ENCODE measurements around the gene SDK1.

Gene SDK1

DNA sequence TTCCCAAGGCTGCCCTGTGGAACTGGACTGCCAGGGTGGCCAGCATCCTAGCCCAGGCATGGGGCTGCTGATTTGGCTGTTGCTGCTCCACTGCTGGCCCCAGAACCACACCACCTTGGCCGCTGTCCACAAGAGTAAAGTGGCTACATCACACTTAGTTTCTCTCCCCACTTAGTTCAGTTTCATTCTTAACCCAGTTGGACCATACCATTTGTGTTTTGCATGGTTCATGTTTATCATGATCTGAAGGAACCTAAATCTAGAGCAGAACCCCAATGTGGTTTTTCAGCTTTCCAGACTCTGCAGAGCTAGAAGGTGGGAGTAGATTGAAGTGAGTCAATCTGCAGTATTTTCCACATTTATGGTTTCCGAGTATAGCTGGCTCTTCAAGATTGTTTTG, 32.8 kb downstream of the SDK1 start:
- peak; percentile 19 for ATAC-seq

DNA sequence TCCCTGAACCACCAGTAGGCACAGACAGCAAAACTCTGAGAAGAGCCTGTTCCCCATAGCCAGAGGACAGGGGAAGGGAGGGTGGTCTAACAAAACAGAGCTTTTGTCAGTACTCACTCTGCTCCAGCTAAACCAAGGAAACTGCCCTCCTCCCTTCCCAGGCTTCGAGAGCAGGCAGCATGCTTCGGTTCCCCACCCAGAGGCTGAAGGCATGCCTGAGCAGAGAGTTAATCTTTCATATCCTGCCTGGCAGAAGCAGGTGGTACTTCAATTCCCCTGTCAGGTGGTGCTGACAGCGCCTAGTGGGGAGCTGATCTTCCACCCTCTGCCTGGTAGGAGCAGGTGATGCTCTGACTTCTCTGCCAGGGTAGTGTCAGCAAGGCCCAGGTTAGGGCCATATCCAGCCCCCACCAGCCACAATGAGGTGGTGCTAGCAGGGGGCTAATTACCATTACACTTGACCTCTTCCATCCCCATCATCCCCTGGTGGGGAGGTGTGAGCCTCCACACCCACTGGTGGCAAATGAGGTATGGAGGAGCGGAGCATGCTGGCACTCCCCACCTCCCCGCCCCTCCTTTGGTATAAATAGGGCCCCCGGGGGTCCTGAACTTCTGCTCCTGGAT, 35.1 kb downstream of the SDK1 start:
- ATAC-seq (no peak), DNase-seq (no peak)

More for the DNA sequence above, 32.8 kb downstream of the SDK1 start:
- no peak for DNase-seq

DNA sequence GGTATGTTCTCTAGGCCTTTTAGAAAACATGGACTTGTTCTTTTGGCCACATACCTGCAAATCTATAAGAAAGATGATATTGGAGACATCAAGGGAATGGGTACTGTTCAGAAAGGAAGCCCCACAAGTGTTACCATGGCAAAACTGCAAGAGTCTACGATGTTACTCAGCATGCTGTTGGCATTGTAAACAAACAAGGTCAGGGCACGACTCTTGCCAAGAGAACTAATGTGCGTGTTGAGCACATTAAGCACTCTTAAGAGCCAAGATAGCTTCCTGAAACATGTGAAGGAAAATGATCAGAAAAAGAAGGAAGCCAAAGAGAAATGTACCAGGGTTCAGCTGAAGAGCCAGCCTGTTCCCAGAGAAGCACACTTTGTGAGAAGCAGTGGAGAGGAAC, 37.1 kb downstream of the SDK1 start:
- ATAC-seq, result no peak
- no peak for DNase-seq

DNA sequence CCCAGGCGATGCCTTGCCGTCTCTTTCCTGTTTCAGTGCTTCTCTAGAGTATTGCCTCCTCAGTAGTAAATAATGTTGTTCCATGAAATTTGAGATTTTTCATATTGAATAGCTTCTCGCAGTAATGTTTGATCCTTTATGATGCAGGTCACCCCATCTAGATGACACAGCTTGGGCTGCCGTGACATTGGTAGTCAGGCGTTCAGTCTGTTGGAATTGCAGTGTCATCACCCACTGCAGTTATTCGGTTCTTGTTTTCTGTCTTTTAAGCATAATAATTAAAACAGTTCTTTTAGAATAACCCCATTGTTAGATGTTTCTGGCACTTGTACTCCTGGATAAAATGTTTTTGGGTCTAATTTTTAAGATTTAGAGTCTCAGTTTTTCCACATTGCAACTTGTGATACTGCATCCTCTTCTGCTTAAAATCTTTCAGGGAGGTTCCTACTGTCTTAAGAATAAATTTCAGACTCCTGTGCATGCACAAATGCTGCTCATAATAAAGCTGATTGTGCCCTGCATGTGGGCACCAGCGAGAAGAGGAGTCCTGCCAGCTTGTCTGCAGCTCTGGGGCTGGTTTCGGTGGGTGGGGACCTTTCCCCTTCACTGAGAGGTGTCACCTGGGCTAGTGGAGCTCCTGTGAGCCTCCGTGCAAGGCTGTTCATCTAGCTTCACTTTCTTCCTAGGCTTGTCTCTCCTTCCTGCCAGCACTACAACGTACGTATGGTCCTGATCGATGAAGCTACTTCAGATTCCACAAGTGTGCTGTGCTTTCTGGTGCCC, 44.8 kb downstream of the SDK1 start:
- DNase-seq, result no peak

DNA sequence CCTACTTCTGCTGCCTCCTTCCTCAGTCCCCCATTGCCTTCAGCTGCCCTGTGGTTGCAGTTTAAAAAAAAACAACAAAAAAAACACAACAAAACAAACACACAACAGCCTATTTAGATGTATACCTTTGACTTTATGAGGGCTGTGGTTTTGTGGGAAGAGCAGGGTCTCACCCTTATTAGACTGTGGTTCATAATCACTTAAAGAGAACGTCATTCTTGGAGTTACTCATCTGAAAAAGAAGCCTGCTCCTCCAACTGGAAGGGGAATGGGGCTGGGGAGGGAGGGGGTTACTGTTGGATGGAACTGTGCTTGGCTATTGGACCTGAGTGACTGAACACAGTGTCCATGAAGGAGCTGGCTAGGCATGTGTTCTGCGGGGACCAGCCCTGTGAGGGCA, 48.1 kb downstream of the SDK1 start:
- no peak for ATAC-seq
- no peak for DNase-seq

More for the DNA sequence above, 44.8 kb downstream of the SDK1 start:
- ATAC-seq, result no peak

DNA sequence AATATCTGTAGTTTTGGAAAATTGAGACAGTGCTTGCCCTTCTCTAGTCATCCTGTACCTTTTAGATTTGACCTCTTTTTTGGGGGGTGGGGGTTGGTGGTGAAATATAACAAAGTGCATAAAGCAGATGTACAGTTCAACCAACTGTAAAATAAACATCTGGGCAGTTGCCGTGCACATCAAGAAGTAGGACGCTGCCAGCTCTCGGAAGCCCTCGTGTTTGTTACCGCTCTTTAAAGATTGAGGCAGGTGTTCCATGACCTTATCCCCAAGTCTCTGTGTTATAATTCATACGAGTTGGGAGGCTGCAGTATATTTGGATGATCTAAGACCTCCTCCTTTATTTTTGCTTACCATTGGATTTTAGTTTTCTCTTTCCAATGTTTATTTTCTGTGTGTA, 55.1 kb downstream of the SDK1 start:
- ATAC-seq (no peak), DNase-seq (no peak)

DNA sequence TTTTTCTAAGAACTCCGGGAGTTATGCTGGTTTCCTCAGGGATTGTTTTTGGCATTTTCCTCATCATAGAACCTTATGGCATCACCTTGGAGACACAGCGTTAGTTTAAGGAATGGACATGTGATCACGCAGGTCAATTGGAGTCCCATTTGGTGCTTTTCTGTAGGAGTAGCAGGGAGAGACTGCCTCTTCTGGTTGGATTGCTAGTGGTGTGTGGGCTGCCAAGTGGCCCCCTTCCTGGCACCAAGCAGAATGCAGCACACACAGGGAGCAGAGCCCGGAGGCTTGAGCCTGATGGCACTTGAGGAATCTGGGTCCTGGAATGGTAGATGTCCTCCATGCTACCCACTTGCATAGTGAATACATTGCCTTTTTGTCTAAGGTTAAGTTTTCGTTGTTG, 57.9 kb downstream of the SDK1 start:
- DNase-seq (no peak), ATAC-seq (no peak)

DNA sequence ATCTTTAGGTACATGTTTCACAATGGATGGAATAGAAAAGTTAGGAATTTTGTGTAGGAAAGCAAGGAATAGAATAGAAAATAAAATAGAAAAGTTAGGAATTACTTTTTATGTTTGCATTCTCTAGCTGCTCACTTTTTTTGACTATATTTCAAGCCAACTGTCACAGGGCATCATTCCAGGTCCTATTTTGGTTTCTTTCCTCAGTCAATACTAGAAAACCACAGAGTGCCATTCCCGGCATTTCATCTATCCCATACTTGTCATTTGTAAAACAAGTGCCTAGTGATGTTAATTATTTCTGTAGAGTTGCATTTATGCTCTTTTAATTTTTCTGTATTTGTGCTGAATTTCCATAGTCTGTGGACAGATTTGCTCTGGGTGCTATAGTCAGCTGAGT, 66.2 kb downstream of the SDK1 start:
- no peak for ATAC-seq
- DNase-seq, result no peak

DNA sequence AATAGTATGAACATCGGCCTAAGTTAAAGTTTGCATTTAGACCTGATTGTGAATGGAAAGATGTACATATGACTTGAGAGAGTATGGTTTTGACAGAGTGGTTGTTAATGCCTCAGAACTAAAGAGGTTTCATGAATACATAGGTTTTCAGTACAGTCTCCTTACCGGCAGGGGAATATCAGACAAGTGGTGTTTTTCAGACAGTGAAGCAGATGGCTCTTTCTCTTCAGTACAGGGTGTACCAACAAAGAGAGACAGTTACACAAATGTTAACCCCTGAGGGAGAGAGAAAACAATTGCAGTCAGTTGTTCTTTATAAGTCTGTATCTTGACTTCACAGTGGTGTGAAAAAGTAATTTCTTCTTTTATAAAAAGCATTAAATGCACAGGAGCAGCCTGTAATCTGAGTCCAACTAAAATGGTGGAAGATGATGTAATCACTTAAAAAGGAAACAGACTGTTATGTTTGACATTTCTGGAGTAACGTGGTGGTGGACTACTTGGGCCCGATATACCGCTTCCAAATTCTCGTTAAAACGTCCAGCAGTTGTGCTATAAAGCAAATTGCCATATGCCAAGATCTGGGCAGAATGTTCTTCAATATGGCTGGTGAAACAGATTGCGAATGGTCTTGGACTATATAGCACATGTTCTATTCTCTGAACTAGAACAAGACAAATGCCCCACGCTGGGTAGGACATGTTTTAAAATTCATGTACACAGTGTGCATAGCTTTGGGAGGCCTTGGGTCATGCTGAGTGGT, 69.2 kb downstream of the SDK1 start:
- ATAC-seq, result no peak
- DNase-seq, result no peak

DNA sequence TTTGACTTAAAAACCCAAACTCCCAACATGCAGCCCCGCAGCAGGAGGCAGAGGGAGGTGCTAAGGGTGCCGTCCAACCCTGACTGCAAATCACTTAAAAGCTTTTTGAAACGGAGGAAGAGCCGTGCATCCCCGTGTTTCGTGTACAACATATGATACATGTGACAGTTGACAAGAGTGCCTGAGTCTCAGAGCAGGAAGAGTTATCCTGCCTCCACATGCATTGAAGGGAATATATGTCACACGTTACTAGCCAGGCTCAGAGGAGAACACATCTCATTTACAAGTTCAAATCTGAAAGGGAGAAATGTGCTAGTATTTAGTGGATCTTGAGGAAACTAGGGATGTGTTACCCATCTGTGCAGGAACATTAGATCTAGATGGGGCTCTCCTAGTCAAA, 69.9 kb downstream of the SDK1 start:
- no peak for DNase-seq

DNA sequence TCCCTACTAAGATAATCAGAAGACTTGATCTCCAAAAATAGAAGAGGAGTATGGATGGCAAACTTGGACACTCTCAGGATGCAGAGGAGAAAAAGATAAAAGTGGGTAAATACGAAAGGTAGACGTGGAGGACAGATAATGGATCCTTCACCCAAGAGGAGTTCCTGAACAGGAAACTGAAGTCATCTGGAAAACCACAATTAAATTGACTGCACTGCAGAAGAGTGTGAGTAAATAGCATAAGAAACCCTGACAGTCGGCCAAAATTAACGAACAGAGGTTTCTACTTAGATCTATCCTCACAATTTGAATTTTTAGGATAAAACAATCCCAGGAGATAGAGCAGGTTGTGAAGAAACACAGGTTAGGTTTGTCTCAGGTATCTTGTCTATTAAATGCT, 70.5 kb downstream of the SDK1 start:
- DNase-seq, result no peak
- no peak for ATAC-seq

More for the DNA sequence above, 69.9 kb downstream of the SDK1 start:
- no peak for ATAC-seq

DNA sequence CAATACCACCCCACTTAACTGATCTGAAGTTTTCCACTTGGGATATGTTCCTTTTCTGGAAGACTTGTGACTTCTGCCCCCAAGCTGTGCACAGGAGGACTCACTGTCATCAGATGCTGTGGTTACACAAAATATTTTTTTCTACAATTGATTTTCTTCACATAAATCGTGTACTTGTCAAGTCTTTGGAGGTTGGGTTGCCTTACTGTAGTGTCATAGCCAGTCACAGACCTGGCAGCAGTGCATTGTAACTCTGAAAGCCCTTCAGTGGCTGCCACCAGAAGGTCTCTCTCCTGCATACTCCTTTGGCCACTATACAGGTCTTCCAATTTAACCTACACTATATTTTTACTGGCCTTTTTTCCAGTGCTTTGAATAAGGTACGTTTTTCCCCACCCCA, 73.2 kb downstream of the SDK1 start:
- DNase-seq (no peak), ATAC-seq (no peak)

DNA sequence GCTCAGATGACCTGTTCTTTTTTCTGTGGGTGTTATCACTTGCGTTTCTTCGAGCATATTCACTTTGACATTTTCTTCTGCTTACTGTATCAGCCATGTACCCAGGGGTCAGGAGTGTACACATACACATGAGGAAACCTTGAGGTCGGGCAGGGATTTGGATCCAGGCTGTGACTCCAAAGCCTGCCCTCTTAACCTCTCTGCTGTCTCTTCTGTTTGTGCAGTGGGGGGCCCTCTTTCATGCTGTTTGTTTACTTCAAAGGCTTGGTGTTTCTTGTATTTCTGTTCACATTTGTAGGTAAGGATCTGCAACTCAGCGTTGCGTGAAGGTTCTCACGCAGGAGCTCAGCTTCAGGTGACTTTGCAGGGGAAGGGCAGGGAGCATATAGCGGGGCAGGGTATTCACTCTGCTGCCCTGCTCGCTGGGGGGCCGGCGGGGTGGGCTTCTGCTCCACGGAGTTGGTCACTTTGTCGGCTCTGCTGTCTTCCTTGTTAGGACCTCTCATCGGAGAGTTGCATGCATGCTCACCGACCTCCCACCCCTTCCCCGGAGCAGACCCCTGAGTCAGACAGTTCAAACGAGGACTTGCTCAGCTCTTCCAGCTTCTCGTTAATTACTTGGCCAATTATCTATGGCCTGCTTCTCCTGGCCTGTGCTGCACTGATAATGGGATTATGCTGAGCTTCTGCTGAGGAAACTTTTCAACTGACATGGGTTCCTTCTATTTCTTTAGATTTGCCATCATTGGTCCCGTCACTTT, 77.5 kb downstream of the SDK1 start:
- ATAC-seq (no peak), DNase-seq (no peak)

DNA sequence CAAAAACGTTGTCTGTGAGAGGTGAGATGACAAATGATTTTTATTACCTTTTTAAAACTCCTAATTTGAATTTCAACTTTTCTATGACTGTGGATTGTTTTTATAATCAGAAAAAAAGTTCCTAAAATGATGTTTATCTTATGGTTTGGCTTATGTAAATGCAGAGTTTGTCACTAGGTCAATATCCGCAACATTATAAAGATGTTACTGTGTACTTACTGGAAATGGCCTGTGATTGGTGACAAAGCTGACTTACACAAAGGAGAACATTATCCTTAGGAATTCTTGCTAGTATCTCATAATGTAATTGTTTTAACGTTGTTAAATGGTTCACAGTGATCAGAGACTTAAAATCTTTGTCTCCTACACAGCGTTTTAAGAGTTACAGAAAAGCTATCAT, 79.0 kb downstream of the SDK1 start:
- no peak for ATAC-seq
- DNase-seq, result no peak

DNA sequence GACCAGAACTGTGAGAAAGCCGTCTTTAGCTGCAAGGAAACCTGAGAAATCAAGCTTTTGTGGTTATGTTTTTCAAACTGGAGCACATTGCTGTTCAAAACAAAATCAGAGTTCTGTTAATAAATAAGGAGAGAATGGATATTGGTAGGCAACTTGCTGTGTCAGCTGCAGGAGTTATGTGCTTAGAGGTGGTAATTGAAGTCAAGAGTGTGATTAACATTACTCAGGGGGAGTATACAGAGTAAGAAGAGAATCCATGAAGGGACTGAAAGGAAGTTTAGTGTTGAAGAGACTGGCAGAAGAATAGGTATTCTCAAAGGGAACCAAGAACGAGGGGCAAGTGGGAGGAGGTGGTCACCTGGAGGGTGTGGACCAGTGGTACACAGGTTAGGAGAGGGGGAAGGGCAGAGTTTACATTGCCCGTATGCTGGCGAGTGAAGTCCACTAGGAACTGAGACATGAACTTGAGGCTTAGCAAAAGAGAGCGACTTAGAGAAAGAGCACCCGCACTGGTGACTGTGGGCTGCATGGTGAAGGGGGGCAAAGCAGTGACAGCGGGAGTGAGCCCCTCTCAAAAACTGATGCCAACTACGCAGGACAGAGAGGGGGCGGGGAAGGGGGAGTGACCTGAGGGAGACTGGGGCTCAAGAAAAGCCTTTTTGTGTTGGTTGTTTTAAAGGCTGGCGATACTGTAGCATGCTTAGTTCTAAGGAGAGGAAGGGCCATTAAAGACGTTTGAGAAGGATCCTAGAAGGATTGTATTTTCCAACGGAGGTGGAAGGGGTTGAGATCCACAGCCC, 80.0 kb downstream of the SDK1 start:
- DNase-seq (no peak), ATAC-seq (no peak)

DNA sequence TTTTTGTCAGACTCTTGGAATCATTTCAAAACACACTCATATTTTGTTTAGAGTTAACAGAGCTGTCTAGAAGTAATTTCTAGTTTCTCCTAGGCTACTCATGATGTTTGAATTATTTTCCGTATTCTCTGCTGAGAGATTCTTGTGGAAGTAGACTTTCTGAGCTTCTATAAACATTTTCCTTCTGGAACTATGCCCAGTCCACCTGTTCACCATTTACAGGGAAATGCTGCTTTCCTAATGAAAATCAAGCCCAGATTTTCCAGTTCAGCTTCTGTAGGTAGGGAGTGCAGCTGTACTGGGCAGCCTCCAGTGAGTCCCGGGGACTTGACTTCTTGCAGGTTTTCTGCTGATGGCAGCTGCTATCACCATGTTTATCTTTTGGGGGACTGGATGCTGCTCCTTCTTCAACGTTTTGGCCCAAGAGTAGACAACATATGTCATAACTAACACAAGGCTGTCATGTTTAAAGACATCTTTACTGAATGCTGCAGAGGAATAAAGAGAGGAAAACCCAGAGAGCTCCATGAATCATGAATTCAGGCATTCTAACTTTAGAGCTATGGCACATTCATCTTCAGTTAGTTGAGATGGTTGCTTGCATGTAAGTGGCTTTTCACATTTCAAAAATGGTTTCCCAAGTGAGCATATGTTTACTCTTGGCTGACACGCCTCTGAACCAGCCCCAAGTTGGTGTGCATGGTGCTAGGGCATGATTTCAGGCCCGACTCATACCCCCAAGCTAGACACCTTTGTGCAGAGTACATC, 85.6 kb downstream of the SDK1 start:
- no peak for DNase-seq
- no peak for ATAC-seq

DNA sequence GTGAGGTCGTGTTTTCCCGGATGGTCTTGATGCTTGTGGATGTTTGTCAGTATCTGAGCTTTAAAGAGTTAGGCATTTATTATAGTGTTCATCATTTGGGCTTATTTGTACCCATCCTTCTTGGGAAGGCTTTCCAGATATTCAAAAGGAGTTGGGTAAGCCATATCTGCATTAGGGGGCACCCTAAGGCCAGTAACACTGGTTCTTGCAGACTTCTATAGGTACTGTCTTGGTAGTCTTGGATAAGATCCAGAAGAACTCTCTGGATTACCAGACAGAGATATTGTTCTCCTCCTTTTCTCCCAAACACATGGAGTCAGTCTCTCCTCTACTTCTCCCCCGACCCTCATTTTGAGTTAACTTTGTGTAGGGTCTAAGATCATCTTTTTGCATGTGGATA, 92.8 kb downstream of the SDK1 start:
- DNase-seq, result no peak
- ATAC-seq, result no peak

DNA sequence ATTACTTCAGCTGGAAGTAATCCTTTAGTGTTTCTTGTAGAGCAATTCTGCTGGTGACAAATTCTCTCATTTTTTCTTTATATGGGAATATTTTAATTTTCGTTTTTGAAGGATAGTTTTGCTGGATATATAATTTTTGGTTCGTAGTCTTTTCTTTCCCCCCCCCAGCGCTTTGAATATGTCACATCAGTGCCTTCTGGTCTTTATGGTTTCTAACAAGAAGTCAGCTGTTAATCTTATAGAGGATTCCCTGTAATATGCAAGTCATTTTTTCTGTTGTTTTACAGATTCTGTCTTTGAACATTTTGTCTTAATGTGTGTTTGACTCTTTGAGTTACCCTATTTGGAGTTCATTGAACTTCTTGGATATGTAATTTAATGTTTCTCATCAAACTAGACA, 96.3 kb downstream of the SDK1 start:
- ATAC-seq (no peak), DNase-seq (no peak)

DNA sequence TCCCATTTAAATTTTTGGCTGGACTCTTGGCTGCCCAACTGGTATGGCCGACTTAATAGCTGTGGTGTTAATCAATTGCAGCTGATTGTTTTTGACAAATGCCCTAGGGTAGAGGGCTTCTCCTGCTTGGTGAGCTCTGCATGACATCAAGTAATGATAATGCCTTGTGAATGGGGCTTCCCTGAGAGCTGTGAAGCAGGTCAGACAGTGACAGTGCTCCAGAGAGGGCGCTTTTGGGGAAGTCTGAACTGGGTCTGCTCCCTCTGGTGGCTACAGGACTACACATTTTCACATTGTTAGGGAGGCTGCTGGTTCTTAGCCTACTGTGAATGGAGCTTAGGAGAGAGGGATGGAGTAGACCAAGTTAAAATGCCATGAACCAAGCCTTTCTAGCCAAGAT, 98.8 kb downstream of the SDK1 start:
- no peak for ATAC-seq
- DNase-seq, result no peak

DNA sequence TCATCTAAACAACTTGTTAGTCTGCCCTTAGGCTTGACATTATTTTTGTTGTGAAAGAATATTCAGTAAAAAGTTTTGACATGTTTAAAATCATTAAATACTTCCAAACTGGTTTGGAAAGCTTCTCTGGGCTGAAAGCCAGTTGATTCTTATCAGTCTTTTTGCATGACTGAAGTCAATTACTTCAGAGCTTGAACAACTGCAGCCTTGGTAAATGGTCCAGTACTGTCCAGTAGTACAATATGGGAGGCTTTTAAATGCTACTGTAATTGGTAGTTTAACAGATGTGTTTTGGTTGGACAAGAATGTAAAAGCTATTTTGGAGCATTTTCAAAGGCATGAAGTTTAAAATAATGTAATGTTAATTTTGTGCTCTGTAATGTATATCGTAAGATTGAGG, 103.4 kb downstream of the SDK1 start:
- DNase-seq, result no peak

More for the DNA sequence above, 103.4 kb downstream of the SDK1 start:
- no peak for ATAC-seq

Measured in stimulated activated naive CD8-positive, alpha-beta T cell treated with anti-CD3 and anti-CD28 coated beads, Interleukin-15, Interleukin-2, amounts not matched to agents 100 U/mL and 50 U/mL, for 24 hours (primary cell).